Ovary (tissue), 10 donors: ENCODE measurements around the gene PRSS2. TPM values are rescaled to one million over a fixed set of nuclear protein-coding genes. Genes with fewer than 3 reads are reported as not detected.

Experiments used
- DNase-seq, 5 donors: peaks; one replicate each; pipeline ENCODE4 v3.0.0-alpha.2; 2019 to 2020
- H3K27ac ChIP-seq, 2 donors: fragments of 200-600 bp; one replicate each; pipeline versions ENCODE4 v1.5.1 to v1.8.0; 2019 to 2022
- H3K27me3 ChIP-seq: fragments of 200-600 bp; one replicate; pipeline ENCODE4 v1.8.0; 2022
- H3K36me3 ChIP-seq: fragments of 200-600 bp; sonication (generic); one replicate; pipeline ENCODE4 v1.5.1; 2019
- H3K4me1 ChIP-seq: one replicate; pipeline ENCODE4 v1.8.1; 2013; ENCODE audit warnings: mild to moderate bottlenecking, moderate library complexity; ENCODE audit not compliant: insufficient read depth
- H3K4me3 ChIP-seq: fragments of 200-600 bp; sonication (generic); one replicate; pipeline ENCODE4 v1.5.1; 2017
- H3K9me3 ChIP-seq, 2 donors: fragments of 200-600 bp in 1 of 2; sonication (generic) in 1 of 2; one replicate each; pipeline versions ENCODE4 v1.5.1 to v1.8.1; 2013 to 2019; ENCODE audit warnings: mild to moderate bottlenecking in 1 of 2, moderate library complexity in 1 of 2
- EP300 ChIP-seq: sonication (generic); formaldehyde crosslinking; IDR thresholded peaks from one replicate; pipeline ENCODE4 v1.6.1; 2017; ENCODE audit warnings: antibody characterized with exemption
- POLR2A ChIP-seq: fragments of 450-650 bp; IDR thresholded peaks from one replicate; pipeline ENCODE4 v1.6.1; 2017; ENCODE audit warnings: antibody characterized with exemption, mild to moderate bottlenecking, moderate library complexity
- WGBS, 3 donors: extraction: QIAGEN DNeasy Blood & Tissue Kit in 1 of 3; methylation state at CpG; one replicate each; pipeline versions ENCODE4 v1.1.5 to v1.1.7; 2013 to 2017; 5-methylcytosine and 5-hydroxymethylcytosine counted together
- intact Hi-C, 4 donors: fragments of 100-400 bp; cut with DNase I; formaldehyde crosslinking; loops; one replicate each; pipeline versions ENCODE4 v1.11.0 to v1.15.1; 2022 to 2023
- long read RNA-seq, 3 donors: library from polyadenylated mRNA in 2 of 3; unstranded in 2 of 3; transcript quantifications; one replicate each; pipeline ENCODE4 v2.0.0 and lab custom pipeline, GENCODE V29; 2021 to 2026
- polyA plus RNA-seq, 2 donors: library from polyadenylated mRNA; stranded (reverse); fragments of 200-250 nt in 1 of 2; fragments of 350-450 nt in 1 of 2; fragmentation: Illumina TruSeq in 1 of 2; extraction: RNeasy Lipid Tissue Mini Kit (QIAGEN cat#74804) in 1 of 2; gene quantifications; one replicate each; pipeline ENCODE4 v1.2.3, GENCODE V29; 2013 to 2014
- total RNA-seq, 7 donors: library from RNA; depleted of rRNA in 2 of 7; stranded (reverse); fragments of >200 nt in 2 of 7; fragmentation: NEBNext Ultra II Directional in 3 of 7; extraction: Animal tissue kit (Norgen Biotek cat#: 25700) in 3 of 7; gene quantifications; one replicate each; pipeline versions ENCODE4 v1.1.0 to v1.2.4, GENCODE V29; 2016 to 2023
- TF ChIP-seq, protein P1 (sequence below), 3 donors: fragments of 450-650 bp in 2 of 3; fragments of 200-600 bp in 1 of 3; IDR thresholded peaks; one replicate each; pipeline versions ENCODE4 v1.5.1 to v1.8.0; 2016 to 2022; ENCODE audit warnings: antibody characterized with exemption in 3 of 3, mild to moderate bottlenecking in 1 of 3
- donor health status: DM: no; HTN: no; CAD: no; lungs with moderate emphysema.
- donor health status: DM: no; HTN: no; CAD: no.
- donor health status: Bipolar disorder and iron deficiency.
- donor health status: DM: yes; HTN: yes; CAD: no.
- donor health status: DM: no; HTN: no; CAD: no.
- donor health status: DM: yes; HTN: yes; CAD: no.

The PRSS2 gene
- total RNA-seq (10 to 100 TPM in 2 of 7 donors, 1 to 10 TPM in 3, not detected in 2; 1.4 to 90.0 (median 5.3) TPM), polyA plus RNA-seq (1 to 10 TPM in 1 of 2 donors, not detected in 1; 1.5 TPM)
- long read RNA-seq, donor 1: 0 reads
- long read RNA-seq, donor 2, partial matches to known transcripts: 0 of 1 reads
- long read RNA-seq, donor 2, other reads (novel, unspliced or antisense): 0 of 1 reads
- long read RNA-seq, donor 3, partial matches to known transcripts: 0 of 1 reads
- long read RNA-seq, donor 3, other reads (novel, unspliced or antisense): 0 of 1 reads

DNA sequence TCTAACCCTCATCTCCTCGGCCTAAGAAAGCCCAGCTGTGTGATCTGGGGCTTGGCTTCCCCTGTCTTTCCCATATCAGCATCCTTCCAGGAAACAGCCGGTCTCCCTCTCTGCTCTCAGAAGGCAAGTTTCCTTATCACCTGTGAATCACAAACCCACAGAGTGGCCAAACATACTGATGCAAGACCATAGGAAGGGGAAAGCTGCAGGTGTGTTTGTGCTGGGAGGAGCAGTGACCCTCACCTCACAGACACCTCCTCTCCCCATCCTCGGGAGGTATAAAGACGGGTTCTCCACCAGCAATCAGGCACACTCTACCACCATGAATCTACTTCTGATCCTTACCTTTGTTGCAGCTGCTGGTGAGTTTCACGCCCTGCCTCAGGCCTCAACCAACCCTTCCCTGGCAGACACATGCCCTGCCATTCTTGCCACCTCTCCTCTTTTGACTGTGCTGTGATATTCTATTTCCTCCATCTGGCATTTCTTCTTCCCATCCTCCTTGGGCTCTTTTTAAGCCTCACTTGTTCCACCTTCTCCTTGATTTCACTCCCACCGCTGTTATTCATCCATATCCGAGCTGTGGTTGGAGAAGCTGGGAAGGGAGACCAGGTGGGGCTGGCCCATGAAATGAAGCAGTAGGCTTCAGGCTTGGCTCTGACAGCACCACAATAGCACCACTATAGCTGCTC lies at the start of gene PRSS2:
PRSS2 (plus strand) TSS at position 310 of the 692 bp plus-strand sequence; CDS start at position 323, 13 bp downstream.
- H3K4me1 ChIP-seq: no peaks in the 10 kb centered on the region
- H3K27me3 ChIP-seq: no peaks in the 10 kb centered on the region
- WGBS, 3 donors: 73 to 76% (median 74%) methylated on average over 7 of the region's 7 CpGs
- no peaks in the 10 kb centered on the region for H3K9me3 ChIP-seq
- intact Hi-C loops: no loop called here
- DNase-seq: no peak
- TF ChIP-seq EP300 (no peak), POLR2A (no peak)
- TF ChIP-seq, protein P1, sequence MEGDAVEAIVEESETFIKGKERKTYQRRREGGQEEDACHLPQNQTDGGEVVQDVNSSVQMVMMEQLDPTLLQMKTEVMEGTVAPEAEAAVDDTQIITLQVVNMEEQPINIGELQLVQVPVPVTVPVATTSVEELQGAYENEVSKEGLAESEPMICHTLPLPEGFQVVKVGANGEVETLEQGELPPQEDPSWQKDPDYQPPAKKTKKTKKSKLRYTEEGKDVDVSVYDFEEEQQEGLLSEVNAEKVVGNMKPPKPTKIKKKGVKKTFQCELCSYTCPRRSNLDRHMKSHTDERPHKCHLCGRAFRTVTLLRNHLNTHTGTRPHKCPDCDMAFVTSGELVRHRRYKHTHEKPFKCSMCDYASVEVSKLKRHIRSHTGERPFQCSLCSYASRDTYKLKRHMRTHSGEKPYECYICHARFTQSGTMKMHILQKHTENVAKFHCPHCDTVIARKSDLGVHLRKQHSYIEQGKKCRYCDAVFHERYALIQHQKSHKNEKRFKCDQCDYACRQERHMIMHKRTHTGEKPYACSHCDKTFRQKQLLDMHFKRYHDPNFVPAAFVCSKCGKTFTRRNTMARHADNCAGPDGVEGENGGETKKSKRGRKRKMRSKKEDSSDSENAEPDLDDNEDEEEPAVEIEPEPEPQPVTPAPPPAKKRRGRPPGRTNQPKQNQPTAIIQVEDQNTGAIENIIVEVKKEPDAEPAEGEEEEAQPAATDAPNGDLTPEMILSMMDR (IDR thresholded peaks at IDR 0.05): no peak
- H3K4me3 ChIP-seq: no peak within 1 kb of the TSS
- H3K36me3 ChIP-seq: no peaks in the 10 kb centered on the region
- no peak within 1 kb of the TSS for H3K27ac ChIP-seq

DNA sequence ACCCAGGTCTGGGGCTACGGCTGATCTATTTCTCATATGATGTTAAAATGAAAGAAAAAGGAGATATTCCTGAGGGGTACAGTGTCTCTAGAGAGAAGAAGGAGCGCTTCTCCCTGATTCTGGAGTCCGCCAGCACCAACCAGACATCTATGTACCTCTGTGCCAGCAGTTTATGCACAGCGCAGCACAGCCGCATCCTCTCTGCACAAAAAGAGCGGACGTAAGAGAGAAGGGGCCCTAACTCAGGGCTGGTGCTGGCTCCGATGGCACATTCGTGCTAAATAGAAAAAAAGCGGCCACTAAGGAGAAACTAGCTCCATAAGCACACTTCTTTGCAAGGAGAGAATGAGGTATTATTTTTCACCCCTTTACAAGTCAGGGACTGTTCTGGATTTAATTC lies 49.8 kb upstream of the PRSS2 start:
- 90 to 95% (median 93%) methylated on average over 10 of the region's 10 CpGs for WGBS, 3 donors
- H3K36me3 ChIP-seq: no peaks in the 10 kb centered on the region

DNA sequence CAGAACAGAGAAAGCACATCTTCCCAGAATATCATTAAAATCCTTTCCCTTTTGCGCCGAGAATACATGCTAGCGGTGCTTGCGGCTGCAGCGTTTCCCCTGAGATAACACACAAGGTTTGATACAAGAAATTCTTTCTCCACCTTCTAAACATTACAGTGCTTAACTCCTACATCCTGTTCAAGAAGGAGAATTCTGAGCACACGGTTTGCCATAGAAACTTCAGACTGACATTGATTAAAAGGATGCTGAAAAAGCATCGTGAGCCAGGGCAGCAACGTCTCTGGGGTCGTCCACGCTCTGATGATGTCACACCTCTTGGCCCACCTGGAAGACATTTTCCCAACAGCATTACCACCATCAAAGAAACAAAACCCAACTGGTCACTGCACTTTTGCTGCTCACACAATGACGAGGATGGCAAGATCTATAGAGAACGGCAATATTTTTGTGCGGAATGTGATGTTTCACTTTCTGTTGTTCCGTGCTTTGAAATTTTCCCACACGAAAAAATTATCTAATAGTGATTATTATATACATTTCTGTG lies 48.4 kb upstream of the PRSS2 start:
- WGBS, 3 donors: 29 to 48% (median 32%) methylated on average over 15 of the region's 15 CpGs
- no peaks in the 10 kb centered on the region for H3K9me3 ChIP-seq
- intact Hi-C loops: no loop called here
- TF ChIP-seq POLR2A (no peak), EP300 (no peak)
- TF ChIP-seq, protein P1 (IDR thresholded peaks at IDR 0.05): no peak
- no peak overlapping the region for H3K27ac ChIP-seq
- peaks cover 2% of the 10 kb centered on the region for H3K4me1 ChIP-seq
- H3K36me3 ChIP-seq: no peaks in the 10 kb centered on the region
- no peaks in the 10 kb centered on the region for H3K27me3 ChIP-seq
- H3K4me3 ChIP-seq: no peak overlapping the region
- DNase-seq: no peak

More for the DNA sequence above, 49.8 kb upstream of the PRSS2 start:
- H3K27ac ChIP-seq: no peak overlapping the region
- no peak for DNase-seq
- no peak overlapping the region for H3K4me3 ChIP-seq
- no peaks in the 10 kb centered on the region for H3K9me3 ChIP-seq
- TF ChIP-seq EP300 (no peak), POLR2A (no peak)
- TF ChIP-seq, protein P1 (IDR thresholded peaks at IDR 0.05): no peak
- H3K27me3 ChIP-seq: no peaks in the 10 kb centered on the region
- peaks cover 2% of the 10 kb centered on the region for H3K4me1 ChIP-seq
- intact Hi-C loops: no loop called here

DNA sequence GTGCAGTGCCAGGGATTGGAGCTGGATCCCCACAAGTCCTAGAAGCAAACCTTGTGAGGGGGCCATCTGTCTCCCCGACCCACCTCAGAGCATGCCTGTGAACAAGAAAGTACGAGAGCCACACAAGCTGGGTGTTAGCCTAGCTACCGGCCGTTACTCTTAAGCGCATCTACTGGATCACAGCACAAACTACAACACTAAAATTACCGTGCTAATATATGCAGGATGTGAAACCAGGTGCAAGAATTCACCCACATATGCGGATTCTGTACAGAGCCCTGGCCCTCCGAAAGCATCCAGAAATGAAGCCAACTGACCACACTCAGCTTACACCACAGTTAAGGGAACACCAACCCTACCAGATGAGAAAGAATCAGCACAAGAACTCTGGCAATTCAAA lies 37.5 kb upstream of the PRSS2 start:
- intact Hi-C loops: no loop called here
- Histone ChIP-seq H3K27ac (no peak overlapping the region), H3K4me3 (no peak overlapping the region), H3K36me3 (no peaks in the 10 kb centered on the region), H3K27me3 (no peaks in the 10 kb centered on the region), H3K4me1 (no peaks in the 10 kb centered on the region), H3K9me3 (no peaks in the 10 kb centered on the region)
- DNase-seq: no peak
- WGBS, 3 donors: 88 to 92% (median 90%) methylated on average over 8 of the region's 8 CpGs
- TF ChIP-seq POLR2A (no peak), EP300 (no peak)
- TF ChIP-seq, protein P1 (IDR thresholded peaks at IDR 0.05): no peak
